ENCODE measurements around the gene FRG1.
"Not testable (repeated sequence)": the region's sequence is repeated elsewhere in the genome, so short reads cannot be mapped to it uniquely, and the experiment has no call there.

Gene FRG1

GRCh38 chr4:189985651-189986243, 45.1 kb downstream of the FRG1 start:
- DNase-seq = not testable (repeated sequence)

GRCh38 chr4:189988877-189989431, 48.3 kb downstream of the FRG1 start:
- DNase-seq = no peak

GRCh38 chr4:189989941-189990340, 49.3 kb downstream of the FRG1 start:
- not testable (repeated sequence) for DNase-seq

Measured in CD4-positive, alpha-beta T cell treated with Interleukin-15 for 1 hour (primary cell).